Measurements from ENCODE around the gene CDHR4.

Gene CDHR4

GRCh38 chr3:49775538-49775937 lies 24.1 kb downstream of the CDHR4 start:
- Histone ChIP-seq H3K9me3 (ENCODE audit: low read length) (no peaks in the 10 kb centered on the region), H3K36me3 (ENCODE audit: insufficient read depth, low read length) (peaks cover 4% of the 10 kb centered on the region), H3K27ac (ENCODE audit: low read depth, low read length) (no peak overlapping the region), H3K27me3 (ENCODE audit: control insufficient read depth in 1 of 2, insufficient read depth in 2 of 2, low read length in 2 of 2) (no peaks in the 10 kb centered on the region), H3K4me3 (ENCODE audit: low read depth in 1 of 2, low read length in 2 of 2) (no peak overlapping the region), H3K9ac (ENCODE audit: low read length) (no peak overlapping the region), H3K4me1 (ENCODE audit: insufficient read depth, low read length) (peaks cover 22% of the 10 kb centered on the region)

- H3K4me1 ChIP-seq (ENCODE audit: insufficient read depth, low read length) = peaks cover 16% of the 10 kb centered on the region
- no peaks in the 10 kb centered on the region for H3K27me3 ChIP-seq (ENCODE audit: control insufficient read depth in 1 of 2, insufficient read depth in 2 of 2, low read length in 2 of 2)
- H3K4me3 ChIP-seq (ENCODE audit: low read depth in 1 of 2, low read length in 2 of 2) = no peak overlapping the region
- H3K9me3 ChIP-seq (ENCODE audit: low read length) = no peaks in the 10 kb centered on the region
- peaks cover 4% of the 10 kb centered on the region for H3K36me3 ChIP-seq (ENCODE audit: insufficient read depth, low read length)
- H3K27ac ChIP-seq (ENCODE audit: low read depth, low read length) = no peak overlapping the region
- no peak overlapping the region for H3K9ac ChIP-seq (ENCODE audit: low read length)
These were observed 27.0 kb downstream of the CDHR4 start for GRCh38 chr3:49772703-49773102.

DNA sequence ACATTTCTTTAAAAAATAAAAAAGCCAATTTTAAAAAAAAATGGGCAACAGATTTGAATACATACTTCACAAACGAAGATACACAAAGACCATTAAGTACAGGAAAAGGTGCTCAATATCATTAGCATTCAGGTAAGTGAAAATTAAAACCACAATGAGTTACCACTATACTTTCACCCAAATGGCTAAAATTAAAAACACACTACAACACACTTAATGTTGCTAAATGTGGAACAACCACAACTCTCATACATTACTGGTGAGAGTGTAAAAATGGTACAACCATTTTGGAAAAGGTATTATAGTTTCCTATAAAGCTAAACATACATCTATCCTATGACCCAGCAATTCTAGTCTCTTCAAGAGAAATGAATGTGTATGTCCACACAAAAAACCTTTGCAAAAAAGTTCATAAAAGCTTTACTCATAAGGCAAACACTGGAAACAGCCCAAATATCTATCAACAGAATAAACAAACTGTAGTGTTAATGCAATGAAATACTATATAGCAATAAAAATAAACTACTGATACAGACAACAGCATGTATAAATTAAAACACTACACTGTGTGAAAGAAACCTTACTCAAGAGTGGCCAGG lies 28.2 kb downstream of the CDHR4 start:
- Histone ChIP-seq H3K9me3 (ENCODE audit: low read length) (no peaks in the 10 kb centered on the region), H3K4me1 (ENCODE audit: insufficient read depth, low read length) (peaks cover 16% of the 10 kb centered on the region), H3K36me3 (ENCODE audit: insufficient read depth, low read length) (peaks cover 4% of the 10 kb centered on the region), H3K4me3 (ENCODE audit: low read depth in 1 of 2, low read length in 2 of 2) (no peak overlapping the region), H3K27ac (ENCODE audit: low read depth, low read length) (no peak overlapping the region), H3K9ac (ENCODE audit: low read length) (no peak overlapping the region), H3K27me3 (ENCODE audit: control insufficient read depth in 1 of 2, insufficient read depth in 2 of 2, low read length in 2 of 2) (no peaks in the 10 kb centered on the region)

DNA sequence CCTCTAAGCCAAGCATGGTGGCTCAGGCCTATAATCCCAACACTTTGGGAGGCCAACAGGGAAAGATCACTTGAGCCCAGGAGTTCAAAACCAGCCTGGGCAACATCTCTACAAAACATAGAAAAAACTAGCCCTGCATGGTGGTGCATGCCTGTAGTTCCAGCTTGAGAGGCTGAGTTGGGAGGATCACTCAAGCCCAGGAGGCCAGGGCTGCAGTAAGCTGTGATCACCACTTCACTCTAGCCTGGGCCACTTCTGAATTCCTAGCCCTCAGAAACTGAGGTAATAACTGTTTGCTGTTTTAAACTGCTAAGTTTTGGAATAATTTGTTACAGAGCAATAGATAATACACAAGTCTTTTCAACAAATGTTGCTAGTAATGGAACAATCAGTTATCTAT lies 29.7 kb downstream of the CDHR4 start:
- Histone ChIP-seq H3K4me3 (ENCODE audit: low read depth in 1 of 2, low read length in 2 of 2) (no peak overlapping the region), H3K4me1 (ENCODE audit: insufficient read depth, low read length) (peaks cover 9% of the 10 kb centered on the region), H3K27ac (ENCODE audit: low read depth, low read length) (no peak overlapping the region), H3K9me3 (ENCODE audit: low read length) (no peaks in the 10 kb centered on the region), H3K36me3 (ENCODE audit: insufficient read depth, low read length) (peaks cover 4% of the 10 kb centered on the region), H3K27me3 (ENCODE audit: control insufficient read depth in 1 of 2, insufficient read depth in 2 of 2, low read length in 2 of 2) (no peaks in the 10 kb centered on the region), H3K9ac (ENCODE audit: low read length) (no peak overlapping the region)

GRCh38 chr3:49769286-49769915 lies 30.3 kb downstream of the CDHR4 start:
- Histone ChIP-seq H3K27ac (ENCODE audit: low read depth, low read length) (no peak overlapping the region), H3K4me3 (ENCODE audit: low read depth in 1 of 2, low read length in 2 of 2) (no peak overlapping the region), H3K4me1 (ENCODE audit: insufficient read depth, low read length) (peaks cover 4% of the 10 kb centered on the region), H3K9ac (ENCODE audit: low read length) (no peak overlapping the region), H3K9me3 (ENCODE audit: low read length) (no peaks in the 10 kb centered on the region), H3K36me3 (ENCODE audit: insufficient read depth, low read length) (peaks cover 4% of the 10 kb centered on the region), H3K27me3 (ENCODE audit: control insufficient read depth in 1 of 2, insufficient read depth in 2 of 2, low read length in 2 of 2) (no peaks in the 10 kb centered on the region)

- H3K4me1 ChIP-seq (ENCODE audit: insufficient read depth, low read length) = no peaks in the 10 kb centered on the region
- H3K9ac ChIP-seq (ENCODE audit: low read length) = no peak overlapping the region
- H3K27ac ChIP-seq (ENCODE audit: low read depth, low read length) = no peak overlapping the region
- H3K4me3 ChIP-seq (ENCODE audit: low read depth in 1 of 2, low read length in 2 of 2) = no peak overlapping the region
- H3K9me3 ChIP-seq (ENCODE audit: low read length) = no peaks in the 10 kb centered on the region
- no peaks in the 10 kb centered on the region for H3K36me3 ChIP-seq (ENCODE audit: insufficient read depth, low read length)
- no peaks in the 10 kb centered on the region for H3K27me3 ChIP-seq (ENCODE audit: control insufficient read depth in 1 of 2, insufficient read depth in 2 of 2, low read length in 2 of 2)
These were observed 35.7 kb downstream of the CDHR4 start for GRCh38 chr3:49763981-49764380.

- H3K27ac ChIP-seq (ENCODE audit: low read depth, low read length) = no peak overlapping the region
- H3K9me3 ChIP-seq (ENCODE audit: low read length) = no peaks in the 10 kb centered on the region
- H3K4me1 ChIP-seq (ENCODE audit: insufficient read depth, low read length) = no peaks in the 10 kb centered on the region
- no peak overlapping the region for H3K9ac ChIP-seq (ENCODE audit: low read length)
- no peaks in the 10 kb centered on the region for H3K36me3 ChIP-seq (ENCODE audit: insufficient read depth, low read length)
- no peaks in the 10 kb centered on the region for H3K27me3 ChIP-seq (ENCODE audit: control insufficient read depth in 1 of 2, insufficient read depth in 2 of 2, low read length in 2 of 2)
- no peak overlapping the region for H3K4me3 ChIP-seq (ENCODE audit: low read depth in 1 of 2, low read length in 2 of 2)
These were observed 38.0 kb downstream of the CDHR4 start for GRCh38 chr3:49761661-49762060.

- Histone ChIP-seq H3K27me3 (ENCODE audit: control insufficient read depth in 1 of 2, insufficient read depth in 2 of 2, low read length in 2 of 2) (no peaks in the 10 kb centered on the region), H3K27ac (ENCODE audit: low read depth, low read length) (no peak overlapping the region), H3K4me3 (ENCODE audit: low read depth in 1 of 2, low read length in 2 of 2) (no peak overlapping the region), H3K36me3 (ENCODE audit: insufficient read depth, low read length) (no peaks in the 10 kb centered on the region), H3K4me1 (ENCODE audit: insufficient read depth, low read length) (no peaks in the 10 kb centered on the region), H3K9ac (ENCODE audit: low read length) (no peak overlapping the region), H3K9me3 (ENCODE audit: low read length) (no peaks in the 10 kb centered on the region)
These were observed 40.4 kb downstream of the CDHR4 start for GRCh38 chr3:49759226-49759625.

DNA sequence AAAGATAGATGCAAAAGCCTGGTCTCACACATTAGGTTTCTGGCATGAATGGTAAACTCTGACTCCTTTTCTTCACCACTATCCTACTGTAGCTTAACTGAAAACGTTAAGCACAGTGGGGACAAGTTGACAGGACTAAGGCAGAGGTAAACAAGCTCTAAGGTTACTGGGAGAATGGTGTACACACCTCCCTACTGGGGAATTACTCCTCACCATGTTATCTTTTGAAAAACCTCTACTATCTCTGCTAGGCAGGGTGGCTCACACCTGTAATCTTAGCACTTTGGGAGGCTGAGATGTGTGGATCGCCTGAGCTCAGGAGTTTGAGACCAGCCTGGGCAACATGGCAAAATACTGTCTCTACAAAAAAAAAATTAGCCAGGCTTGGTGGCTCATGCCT lies 42.5 kb downstream of the CDHR4 start:
- Histone ChIP-seq H3K36me3 (ENCODE audit: insufficient read depth, low read length) (no peaks in the 10 kb centered on the region), H3K27ac (ENCODE audit: low read depth, low read length) (no peak overlapping the region), H3K4me3 (ENCODE audit: low read depth in 1 of 2, low read length in 2 of 2) (no peak overlapping the region), H3K4me1 (ENCODE audit: insufficient read depth, low read length) (peaks cover 12% of the 10 kb centered on the region), H3K27me3 (ENCODE audit: control insufficient read depth in 1 of 2, insufficient read depth in 2 of 2, low read length in 2 of 2) (no peaks in the 10 kb centered on the region), H3K9me3 (ENCODE audit: low read length) (no peaks in the 10 kb centered on the region), H3K9ac (ENCODE audit: low read length) (no peak overlapping the region)

DNA sequence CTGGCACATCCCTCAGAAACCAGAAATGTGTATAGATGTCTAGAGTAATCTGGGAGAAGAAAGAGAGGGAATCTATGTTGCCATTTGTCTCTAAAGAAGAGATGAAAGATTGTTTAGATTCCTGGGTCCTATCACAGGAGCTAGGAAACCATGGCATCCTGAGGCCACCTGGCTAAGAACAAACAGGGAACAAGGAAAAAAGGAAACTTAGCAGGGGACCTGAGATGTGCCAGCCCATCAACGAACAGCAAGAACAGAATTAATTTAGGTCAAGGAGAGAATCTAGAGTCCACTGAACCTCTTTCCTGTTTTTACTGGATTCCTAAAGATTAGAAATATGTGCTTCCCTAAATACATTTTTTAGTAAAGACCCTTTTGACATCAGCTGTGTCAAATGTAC lies 43.6 kb downstream of the CDHR4 start:
- no peak overlapping the region for H3K9ac ChIP-seq (ENCODE audit: low read length)
- no peak overlapping the region for H3K4me3 ChIP-seq (ENCODE audit: low read depth in 1 of 2, low read length in 2 of 2)
- no peaks in the 10 kb centered on the region for H3K27me3 ChIP-seq (ENCODE audit: control insufficient read depth in 1 of 2, insufficient read depth in 2 of 2, low read length in 2 of 2)
- no peaks in the 10 kb centered on the region for H3K9me3 ChIP-seq (ENCODE audit: low read length)
- no peak overlapping the region for H3K27ac ChIP-seq (ENCODE audit: low read depth, low read length)
- H3K4me1 ChIP-seq (ENCODE audit: insufficient read depth, low read length) = peaks cover 12% of the 10 kb centered on the region
- H3K36me3 ChIP-seq (ENCODE audit: insufficient read depth, low read length) = no peaks in the 10 kb centered on the region

DNA sequence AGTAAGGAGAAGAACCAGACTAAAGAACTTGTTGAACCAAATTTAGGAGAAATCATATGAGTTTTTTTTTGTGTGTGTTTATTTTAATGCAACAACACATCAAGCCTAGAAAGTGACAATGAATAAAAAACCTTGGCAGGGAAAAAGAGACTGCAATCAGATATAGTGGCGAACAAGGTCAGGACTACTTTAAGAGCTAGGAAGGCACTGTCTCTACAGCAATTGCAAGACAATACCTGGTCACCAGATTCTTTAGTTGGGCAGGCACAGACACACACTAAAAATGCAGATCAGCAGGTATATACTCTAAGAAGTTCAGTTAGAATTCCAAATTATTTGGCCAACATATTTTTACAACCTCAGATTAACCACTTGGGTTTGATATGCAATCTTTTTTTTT lies 45.1 kb downstream of the CDHR4 start:
- Histone ChIP-seq H3K4me3 (ENCODE audit: low read depth in 1 of 2, low read length in 2 of 2) (no peak overlapping the region), H3K27ac (ENCODE audit: low read depth, low read length) (no peak overlapping the region), H3K36me3 (ENCODE audit: insufficient read depth, low read length) (no peaks in the 10 kb centered on the region), H3K9ac (ENCODE audit: low read length) (no peak overlapping the region), H3K27me3 (ENCODE audit: control insufficient read depth in 1 of 2, insufficient read depth in 2 of 2, low read length in 2 of 2) (no peaks in the 10 kb centered on the region), H3K4me1 (ENCODE audit: insufficient read depth, low read length) (peaks cover 12% of the 10 kb centered on the region), H3K9me3 (ENCODE audit: low read length) (no peaks in the 10 kb centered on the region)

GRCh38 chr3:49751501-49751900 lies 48.2 kb downstream of the CDHR4 start:
- Histone ChIP-seq H3K4me1 (ENCODE audit: insufficient read depth, low read length) (peaks cover 20% of the 10 kb centered on the region), H3K9me3 (ENCODE audit: low read length) (no peaks in the 10 kb centered on the region), H3K4me3 (ENCODE audit: low read depth in 1 of 2, low read length in 2 of 2) (no peak overlapping the region), H3K36me3 (ENCODE audit: insufficient read depth, low read length) (peaks cover 3% of the 10 kb centered on the region), H3K9ac (ENCODE audit: low read length) (no peak overlapping the region), H3K27me3 (ENCODE audit: control insufficient read depth in 1 of 2, insufficient read depth in 2 of 2, low read length in 2 of 2) (no peaks in the 10 kb centered on the region), H3K27ac (ENCODE audit: low read depth, low read length) (no peak overlapping the region)
